HG03469 (cell line): ENCODE data around the gene TRAF7.

Experiments
- ATAC-seq: cut with Tn5 transposase; IDR thresholded peaks from one replicate; pipeline ENCODE4 v1.9.1; 2021; ENCODE audit warnings: mild to moderate bottlenecking, moderate library complexity, moderate number of reproducible peaks; ENCODE audit not compliant: unreplicated experiment

The TRAF7 gene

GRCh38 chr16:2180962-2181923 is 25.7 kb downstream of the TRAF7 start:
- no peak for ATAC-seq

GRCh38 chr16:2181952-2182351 is 26.4 kb downstream of the TRAF7 start:
- ATAC-seq: no peak

DNA sequence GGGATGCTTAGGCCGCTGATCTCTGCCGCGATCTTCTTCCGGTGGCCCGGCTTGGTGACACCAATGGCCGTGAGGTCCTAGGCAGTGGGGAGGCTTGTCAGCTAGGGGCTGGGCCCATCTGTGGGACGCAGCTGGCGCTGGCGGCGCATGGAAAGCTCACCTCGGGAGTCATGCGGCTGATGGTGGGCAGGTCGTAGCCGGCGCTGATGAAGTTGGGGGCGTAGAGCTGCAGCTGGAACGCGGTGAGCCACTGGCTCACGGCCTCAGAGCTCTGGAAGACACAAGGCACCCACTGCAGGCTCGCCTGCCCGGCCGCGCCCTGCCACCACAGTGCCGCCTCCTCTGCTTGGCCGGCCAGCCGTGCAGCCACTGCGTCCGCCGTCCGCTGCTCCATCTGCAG is 28.1 kb downstream of the TRAF7 start:
- no peak for ATAC-seq

- no peak for ATAC-seq
Measured at GRCh38 chr16:2184346-2184745, 28.8 kb downstream of the TRAF7 start.

- no peak for ATAC-seq
Measured at GRCh38 chr16:2184962-2185361, 29.4 kb downstream of the TRAF7 start.

DNA sequence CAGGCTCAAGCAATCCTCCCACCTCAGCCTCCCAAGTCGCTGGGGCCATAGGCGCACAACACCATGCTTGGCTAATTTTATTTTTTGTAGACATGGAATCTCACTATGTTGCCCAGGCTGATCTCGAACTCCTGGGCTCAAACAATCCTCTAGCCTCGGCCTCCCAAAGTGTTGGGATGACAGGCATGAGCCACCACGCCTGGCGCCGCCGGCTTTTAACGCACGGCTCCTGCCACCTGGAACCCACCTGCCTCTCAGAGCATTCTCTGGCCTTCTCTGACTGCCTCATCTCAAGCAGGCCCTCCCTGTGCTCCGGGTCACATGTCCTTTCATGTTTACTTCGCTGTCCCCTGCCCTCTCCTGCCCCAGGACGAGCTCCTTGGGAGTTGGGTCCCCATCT is 30.5 kb downstream of the TRAF7 start:
- ATAC-seq: no peak

- ATAC-seq: no peak
Measured at GRCh38 chr16:2186505-2186904, 30.9 kb downstream of the TRAF7 start.

GRCh38 chr16:2187212-2187611 is 31.6 kb downstream of the TRAF7 start:
- ATAC-seq: no peak

- no peak for ATAC-seq
Measured at GRCh38 chr16:2188395-2188794, 32.8 kb downstream of the TRAF7 start.

DNA sequence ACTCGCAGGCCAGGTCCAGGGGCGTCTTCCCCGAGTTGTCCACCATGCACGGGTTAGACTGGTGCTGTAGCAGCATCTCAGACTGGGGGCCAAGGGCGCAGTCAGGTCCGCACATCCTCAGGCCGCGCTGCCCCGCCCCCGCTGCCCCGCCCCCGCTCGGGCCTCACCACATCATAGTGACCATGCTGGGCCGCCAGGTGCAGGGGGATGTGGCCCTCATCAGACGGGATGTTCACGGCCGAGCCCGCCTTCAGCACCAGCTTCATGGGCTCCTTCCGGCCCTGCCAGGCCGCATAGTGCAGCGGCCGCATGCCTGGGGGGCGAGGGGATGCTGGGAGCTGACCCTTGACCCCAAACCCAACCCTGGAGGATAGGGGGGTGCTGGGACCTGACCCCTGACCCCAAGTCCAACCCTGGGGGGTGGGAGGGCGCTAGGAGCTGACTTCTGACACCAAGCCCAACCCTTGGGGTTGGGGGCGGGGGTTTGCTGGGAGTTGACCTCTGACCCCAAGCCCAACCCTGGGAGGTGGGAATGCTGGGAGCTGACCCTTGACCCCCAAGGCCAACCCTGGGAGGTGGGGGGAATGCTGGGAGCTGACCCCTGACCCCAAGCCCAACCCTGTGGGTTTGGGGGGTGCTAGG is 33.8 kb downstream of the TRAF7 start:
- ATAC-seq: no peak

- no peak for ATAC-seq
Measured at GRCh38 chr16:2190002-2190658, 34.5 kb downstream of the TRAF7 start.

DNA sequence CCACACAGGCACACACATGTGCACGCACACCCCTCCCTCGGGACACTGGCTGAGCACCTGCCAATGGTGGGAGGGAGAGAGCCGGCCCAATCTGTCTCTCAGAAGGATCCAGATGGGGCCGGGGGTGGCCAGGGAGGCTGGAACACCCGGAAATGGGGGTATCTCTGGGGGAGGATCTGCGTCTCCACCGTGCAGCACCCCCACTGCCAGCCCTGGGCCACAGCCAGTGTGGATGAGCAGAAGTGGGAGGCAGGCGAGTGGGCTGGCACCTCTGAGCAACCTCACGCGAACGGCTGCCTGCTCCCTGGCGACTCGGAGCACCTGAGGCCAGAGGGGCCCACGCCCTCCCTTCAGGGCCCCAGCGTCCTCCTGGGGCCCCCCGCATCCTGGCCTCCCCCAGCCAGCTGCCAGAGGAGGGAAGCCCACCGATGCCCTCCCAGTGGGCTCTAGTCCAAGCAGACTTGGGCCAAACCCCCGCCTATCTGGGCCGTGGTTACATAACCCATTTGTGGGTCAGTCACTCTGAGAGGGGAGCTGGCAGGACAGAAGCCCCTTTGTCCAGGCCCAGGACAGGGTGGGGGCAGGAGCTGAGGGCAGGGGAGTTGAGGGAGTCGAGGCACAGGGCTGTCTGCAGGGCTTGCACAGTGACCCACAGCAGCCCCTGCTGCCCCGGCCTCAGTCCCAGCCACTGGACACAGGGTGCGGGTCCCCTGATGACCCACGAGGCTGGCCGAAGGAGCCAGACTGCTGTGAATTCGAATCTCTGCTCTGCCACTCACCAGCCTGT is 35.3 kb downstream of the TRAF7 start:
- ATAC-seq: no peak

- no peak for ATAC-seq
Measured at GRCh38 chr16:2191446-2191706, 35.8 kb downstream of the TRAF7 start.

GRCh38 chr16:2194166-2194834 is 38.7 kb downstream of the TRAF7 start:
- ATAC-seq: no peak

GRCh38 chr16:2194852-2195321 is 39.3 kb downstream of the TRAF7 start:
- ATAC-seq: no peak

DNA sequence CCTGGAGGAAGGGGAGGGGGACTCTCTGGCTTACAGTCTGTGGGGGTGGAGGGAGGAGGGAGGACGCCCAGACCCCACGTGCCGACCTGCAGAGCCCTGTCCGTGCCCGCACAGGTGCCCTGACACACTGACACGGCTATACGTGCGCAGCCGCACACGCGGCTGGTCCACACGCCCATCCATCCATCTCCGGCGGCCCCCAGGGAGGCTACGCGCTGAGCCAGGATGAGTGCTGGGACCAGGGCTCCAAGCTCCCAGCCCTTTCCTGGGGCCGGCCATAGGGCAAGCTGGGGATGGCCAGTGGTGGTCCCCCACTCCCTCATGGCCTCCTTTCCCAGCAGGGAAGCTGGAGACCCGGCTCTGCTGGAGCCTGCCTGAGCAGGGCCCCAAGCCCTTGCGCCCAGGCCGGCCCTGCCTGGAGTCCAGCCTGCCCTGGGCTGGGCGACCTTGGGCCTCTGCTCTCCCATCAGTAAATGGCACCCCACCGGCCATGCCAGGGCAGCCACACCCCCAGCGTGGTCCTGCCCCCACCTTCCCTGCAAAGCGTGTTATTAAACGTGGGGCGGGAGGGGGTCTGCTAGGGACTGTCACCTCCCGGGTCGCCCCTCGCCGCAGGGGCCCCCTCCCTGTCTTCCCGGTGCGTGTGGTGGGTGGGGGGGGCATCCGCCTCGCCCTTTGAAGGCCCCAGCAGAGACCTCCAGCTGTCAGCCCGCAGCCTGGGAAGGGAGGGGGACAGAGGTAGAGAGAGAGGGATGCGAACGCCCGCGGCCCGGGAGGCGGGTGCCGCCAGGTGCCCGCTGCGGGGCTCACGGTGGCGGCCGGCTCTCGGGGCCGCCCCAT is 40.0 kb downstream of the TRAF7 start:
- ATAC-seq: no peak

DNA sequence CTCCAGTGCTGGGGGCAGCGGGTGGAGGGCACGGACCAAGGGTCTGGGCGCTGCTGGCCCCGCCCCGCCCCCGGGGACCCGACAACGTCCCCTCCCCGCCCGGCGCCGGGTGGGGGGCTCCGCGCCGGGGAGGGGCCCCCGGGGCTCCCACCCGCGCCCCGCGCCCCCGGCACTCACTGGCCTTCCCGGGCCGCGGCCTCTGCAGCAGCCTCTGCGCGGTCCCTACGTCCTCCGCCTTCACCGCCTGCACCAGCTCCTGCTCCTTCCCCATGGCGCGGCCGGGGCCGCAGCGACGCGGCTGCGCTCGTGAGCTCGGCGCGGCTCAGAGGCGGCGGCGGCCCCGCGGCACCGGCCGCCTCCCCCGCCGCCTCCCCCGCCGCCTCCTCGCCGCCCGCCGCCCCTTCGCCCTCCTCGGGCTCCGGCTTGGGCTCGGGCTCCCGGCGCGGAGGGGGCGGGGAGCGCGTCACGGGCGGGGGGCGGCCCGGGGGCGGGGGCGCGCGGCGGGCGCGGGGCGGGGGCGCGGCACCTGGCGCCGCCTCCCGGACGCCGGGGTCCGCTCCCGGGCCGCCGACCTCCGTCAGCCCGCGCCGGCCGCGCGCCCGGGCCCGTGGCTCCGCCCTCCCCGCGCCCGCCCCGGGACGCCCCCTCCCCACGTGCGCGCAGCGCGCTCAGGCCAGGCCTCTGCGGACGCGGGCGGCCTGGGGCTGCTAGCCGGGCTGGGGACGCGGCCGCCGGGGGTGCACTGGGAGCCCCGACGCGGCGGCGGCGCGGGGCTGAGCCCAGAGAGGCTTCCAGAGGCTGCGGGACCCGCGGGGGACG is 40.8 kb downstream of the TRAF7 start, which contains the start of gene CASKIN1:
Gene CASKIN1 (minus strand): TSS at position 444 of the 819 bp plus-strand sequence. CDS start 173 bp downstream, at position 271.
- ATAC-seq: no peak

DNA sequence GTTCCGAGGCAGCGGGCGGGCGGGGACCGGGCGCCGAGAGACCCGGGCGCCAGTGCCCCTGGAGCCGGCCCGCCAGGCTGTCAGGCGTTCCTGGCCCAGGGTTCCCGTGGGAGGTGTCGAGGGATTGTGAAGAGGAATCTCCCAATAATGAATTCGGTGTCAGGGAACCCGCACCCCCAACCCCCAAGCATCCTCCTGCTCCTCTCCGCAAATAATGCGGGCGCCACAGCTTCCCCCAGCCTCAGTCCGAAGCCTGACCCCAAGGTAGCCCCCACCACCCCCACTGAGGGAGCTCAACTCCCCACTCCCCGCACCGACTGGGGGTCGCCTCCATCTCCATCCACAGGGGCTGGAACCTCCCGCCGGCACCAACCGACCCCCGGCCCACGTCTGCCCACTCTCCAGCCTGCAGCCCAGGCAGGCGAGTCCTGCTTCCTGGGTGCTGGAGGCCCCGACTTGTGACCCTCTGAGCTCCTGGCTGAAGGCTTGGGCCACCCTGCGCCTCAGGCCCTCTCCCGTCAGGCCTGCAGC is 41.5 kb downstream of the TRAF7 start:
- no peak for ATAC-seq
